Measurements from ENCODE around the gene CRIM1. TPM values are rescaled to one million over a fixed set of nuclear protein-coding genes. Genes with fewer than 3 reads are reported as not detected.

Gene CRIM1
- total and polyA plus RNA-seq, 7 experiments from 2014 or later: 0.10 to 7.1 (median 0.92) TPM

- ChIA-PET POLR2A (no interaction called here), CTCF (no interaction called here)
- peaks cover 0 to 21% (median 8%) of the 10 kb centered on the region in 5 donors for H3K27me3 Mint-ChIP-seq
- Histone ChIP-seq H3K36me3 (ENCODE audit: control insufficient read depth in 2 of 3, insufficient read depth in 3 of 3, low read length in 3 of 3) (no peaks in the 10 kb centered on the region), H3K4me3 (ENCODE audit: low read length) (no peak overlapping the region), H3K27me3 (ENCODE audit: control insufficient read depth in 2 of 2, insufficient read depth in 2 of 2, low read length in 2 of 2) (no peaks in the 10 kb centered on the region), H3K27ac (ENCODE audit: low read depth, low read length) (no peak overlapping the region), H3K9me3 (ENCODE audit: control insufficient read depth in 2 of 3, low read length in 3 of 3) (no peaks in the 10 kb centered on the region), H3K4me1 (ENCODE audit: control insufficient read depth in 2 of 2, insufficient read depth in 2 of 2, low read length in 2 of 2) (no peaks in the 10 kb centered on the region)
- peaks cover 7 to 15% (median 12%) of the 10 kb centered on the region in 7 donors for H3K4me1 Mint-ChIP-seq
- DNase-seq (no peak), ATAC-seq (no peak)
- H3K27ac Mint-ChIP-seq: no peak overlapping the region
- H3K9me3 Mint-ChIP-seq: no peaks in the 10 kb centered on the region
- no peak overlapping the region for H3K4me3 Mint-ChIP-seq
- peaks cover 0 to 5% (median 0%) of the 10 kb centered on the region in 5 donors for H3K36me3 Mint-ChIP-seq
- intact Hi-C loops (cut with micrococcal nuclease): no loop called here
Measured at GRCh38 chr2:36439084-36439483, 83.5 kb downstream of the CRIM1 start.

DNA sequence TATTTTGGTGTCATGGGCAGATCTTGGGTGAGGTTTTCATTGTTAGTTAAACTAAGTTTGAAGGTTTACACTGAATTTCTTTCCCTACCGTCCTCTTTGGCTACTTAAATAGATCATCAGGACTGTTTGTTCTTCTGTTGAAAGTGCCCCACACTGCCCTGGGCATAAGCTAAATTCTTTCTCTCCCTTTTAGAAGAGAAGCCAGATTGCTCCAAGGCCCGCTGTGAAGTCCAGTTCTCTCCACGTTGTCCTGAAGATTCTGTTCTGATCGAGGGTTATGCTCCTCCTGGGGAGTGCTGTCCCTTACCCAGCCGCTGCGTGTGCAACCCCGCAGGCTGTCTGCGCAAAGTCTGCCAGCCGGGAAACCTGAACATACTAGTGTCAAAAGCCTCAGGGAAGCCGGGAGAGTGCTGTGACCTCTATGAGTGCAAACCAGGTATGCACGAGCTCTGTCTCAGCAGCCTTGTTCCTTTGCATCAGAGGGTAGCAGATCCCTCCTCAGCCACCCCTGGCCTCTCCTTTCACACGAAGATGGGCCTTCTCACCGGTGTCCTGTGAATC lies 85.6 kb downstream of the CRIM1 start:
- Mint-ChIP-seq H3K36me3 (peaks cover 0 to 8% (median 0%) of the 10 kb centered on the region in 5 donors), H3K4me3 (no peak overlapping the region), H3K27me3 (peaks cover 0 to 20% (median 8%) of the 10 kb centered on the region in 5 donors), H3K27ac (no peak overlapping the region), H3K4me1 (peaks cover 7 to 19% (median 12%) of the 10 kb centered on the region in 7 donors), H3K9me3 (no peaks in the 10 kb centered on the region)
- no peaks in the 10 kb centered on the region for H3K4me1 ChIP-seq (ENCODE audit: control insufficient read depth in 2 of 2, insufficient read depth in 2 of 2, low read length in 2 of 2)
- H3K4me3 ChIP-seq (ENCODE audit: low read length): no peak overlapping the region
- DNase-seq: no peak
- no peaks in the 10 kb centered on the region for H3K9me3 ChIP-seq (ENCODE audit: control insufficient read depth in 2 of 3, low read length in 3 of 3)
- no peak for ATAC-seq
- ChIA-PET CTCF (no interaction called here), POLR2A (no interaction called here)
- no peaks in the 10 kb centered on the region for H3K27me3 ChIP-seq (ENCODE audit: control insufficient read depth in 2 of 2, insufficient read depth in 2 of 2, low read length in 2 of 2)
- no peak overlapping the region for H3K27ac ChIP-seq (ENCODE audit: low read depth, low read length)
- intact Hi-C loops (cut with micrococcal nuclease): no loop called here
- H3K36me3 ChIP-seq (ENCODE audit: control insufficient read depth in 2 of 3, insufficient read depth in 3 of 3, low read length in 3 of 3): no peaks in the 10 kb centered on the region

- Histone ChIP-seq H3K4me1 (ENCODE audit: control insufficient read depth in 2 of 2, insufficient read depth in 2 of 2, low read length in 2 of 2) (no peaks in the 10 kb centered on the region), H3K27me3 (ENCODE audit: control insufficient read depth in 2 of 2, insufficient read depth in 2 of 2, low read length in 2 of 2) (no peaks in the 10 kb centered on the region), H3K27ac (ENCODE audit: low read depth, low read length) (no peak overlapping the region), H3K9me3 (ENCODE audit: control insufficient read depth in 2 of 3, low read length in 3 of 3) (no peaks in the 10 kb centered on the region), H3K36me3 (ENCODE audit: control insufficient read depth in 2 of 3, insufficient read depth in 3 of 3, low read length in 3 of 3) (no peaks in the 10 kb centered on the region), H3K4me3 (ENCODE audit: low read length) (no peak overlapping the region)
- H3K27me3 Mint-ChIP-seq: peaks cover 0 to 16% (median 8%) of the 10 kb centered on the region in 5 donors
- ChIA-PET POLR2A (no interaction called here), CTCF (no interaction called here)
- H3K9me3 Mint-ChIP-seq: no peaks in the 10 kb centered on the region
- peaks cover 7 to 21% (median 12%) of the 10 kb centered on the region in 7 donors for H3K4me1 Mint-ChIP-seq
- DNase-seq (no peak), ATAC-seq (peak; percentile 46)
- H3K36me3 Mint-ChIP-seq: peaks cover 0 to 8% (median 0%) of the 10 kb centered on the region in 5 donors
- intact Hi-C loops (cut with micrococcal nuclease): no loop called here
- peak overlapping the region in 3 of 10 donors; percentile 2 to 46 (median 35) for H3K4me3 Mint-ChIP-seq
- no peak overlapping the region for H3K27ac Mint-ChIP-seq
Measured at GRCh38 chr2:36441816-36442215, 86.2 kb downstream of the CRIM1 start.

DNA sequence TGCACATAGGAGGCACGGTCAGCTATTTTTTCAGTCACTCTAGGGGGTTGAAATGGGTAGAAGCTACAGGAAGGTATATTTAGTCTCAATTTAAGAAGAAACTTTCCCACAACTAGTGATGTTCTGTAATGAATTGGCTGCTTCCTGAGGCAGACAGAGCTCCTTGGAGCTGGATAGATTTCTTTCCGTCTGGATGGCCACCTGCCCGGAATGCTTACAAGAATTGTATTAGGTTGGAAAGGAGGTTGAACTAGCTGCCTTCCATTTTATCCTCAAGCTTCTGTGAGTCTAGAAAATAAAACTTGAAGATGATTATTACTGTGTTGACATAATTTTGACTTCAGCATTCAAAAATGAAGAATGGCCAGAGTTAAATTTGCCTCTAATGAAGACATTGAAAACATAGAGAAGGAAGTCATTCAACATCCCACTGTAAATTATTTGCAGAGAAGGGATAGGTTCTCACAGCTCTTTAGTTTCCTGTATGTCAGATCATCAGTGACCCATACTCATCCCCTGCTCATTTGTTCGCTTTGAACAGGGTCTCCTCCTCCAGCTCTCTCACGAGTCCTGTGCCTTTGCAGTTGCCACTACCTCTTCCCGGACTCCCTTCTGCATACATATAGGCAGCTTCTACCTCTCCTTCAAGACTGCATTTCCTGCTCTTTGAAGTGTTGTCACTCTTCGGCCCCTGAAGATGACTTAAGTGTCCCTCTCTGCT lies 88.8 kb downstream of the CRIM1 start:
- Mint-ChIP-seq H3K9me3 (no peaks in the 10 kb centered on the region), H3K4me3 (no peak overlapping the region), H3K4me1 (peaks cover 7 to 21% (median 12%) of the 10 kb centered on the region in 7 donors), H3K27ac (no peak overlapping the region), H3K36me3 (peaks cover 0 to 9% (median 0%) of the 10 kb centered on the region in 5 donors), H3K27me3 (peaks cover 0 to 16% (median 8%) of the 10 kb centered on the region in 5 donors)
- Histone ChIP-seq H3K27me3 (ENCODE audit: control insufficient read depth in 2 of 2, insufficient read depth in 2 of 2, low read length in 2 of 2) (no peaks in the 10 kb centered on the region), H3K27ac (ENCODE audit: low read depth, low read length) (no peak overlapping the region), H3K36me3 (ENCODE audit: control insufficient read depth in 2 of 3, insufficient read depth in 3 of 3, low read length in 3 of 3) (no peaks in the 10 kb centered on the region), H3K9me3 (ENCODE audit: control insufficient read depth in 2 of 3, low read length in 3 of 3) (no peaks in the 10 kb centered on the region), H3K4me1 (ENCODE audit: control insufficient read depth in 2 of 2, insufficient read depth in 2 of 2, low read length in 2 of 2) (no peaks in the 10 kb centered on the region), H3K4me3 (ENCODE audit: low read length) (no peak overlapping the region)
- ChIA-PET POLR2A (no interaction called here), CTCF (no interaction called here)
- no peak for ATAC-seq
- intact Hi-C loops (cut with micrococcal nuclease): no loop called here
- DNase-seq: no peak

DNA sequence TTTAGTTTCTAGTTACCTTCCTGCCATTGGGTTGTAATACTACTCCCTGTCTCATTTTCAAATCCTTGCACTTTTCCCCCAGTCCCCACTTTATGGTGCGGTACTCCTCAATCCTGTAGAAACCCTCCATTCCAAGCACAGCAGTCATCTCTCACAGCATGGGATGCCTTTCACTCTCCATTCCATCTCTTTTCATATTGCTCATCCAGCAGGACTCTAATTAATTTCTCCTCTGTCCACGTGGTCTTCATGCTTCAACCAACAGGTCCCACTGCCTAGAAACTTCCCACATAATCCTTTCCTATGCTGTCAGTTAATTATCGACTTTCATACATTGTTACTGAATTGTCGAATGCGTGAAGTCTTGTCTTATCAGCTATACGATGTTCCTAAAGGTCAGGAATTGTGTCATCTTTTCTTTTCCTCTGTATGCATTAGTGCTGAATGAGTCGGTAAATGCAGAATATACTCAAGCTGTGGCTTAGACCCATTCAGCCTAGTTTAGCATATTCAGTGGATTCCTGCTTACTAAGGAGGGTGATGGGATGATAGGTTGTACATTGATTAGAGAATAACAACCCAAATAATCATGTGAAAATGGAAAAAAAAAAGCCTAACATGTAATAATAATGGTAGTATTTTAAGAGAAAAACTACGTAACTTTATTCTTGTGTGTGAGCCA lies 89.7 kb downstream of the CRIM1 start:
- no peaks in the 10 kb centered on the region for H3K9me3 Mint-ChIP-seq
- POLR2A ChIA-PET: no interaction called here
- CTCF ChIA-PET: no interaction called here
- Histone ChIP-seq H3K4me1 (ENCODE audit: control insufficient read depth in 2 of 2, insufficient read depth in 2 of 2, low read length in 2 of 2) (no peaks in the 10 kb centered on the region), H3K36me3 (ENCODE audit: control insufficient read depth in 2 of 3, insufficient read depth in 3 of 3, low read length in 3 of 3) (no peaks in the 10 kb centered on the region), H3K27me3 (ENCODE audit: control insufficient read depth in 2 of 2, insufficient read depth in 2 of 2, low read length in 2 of 2) (no peaks in the 10 kb centered on the region), H3K4me3 (ENCODE audit: low read length) (no peak overlapping the region), H3K27ac (ENCODE audit: low read depth, low read length) (no peak overlapping the region), H3K9me3 (ENCODE audit: control insufficient read depth in 2 of 3, low read length in 3 of 3) (no peaks in the 10 kb centered on the region)
- H3K4me3 Mint-ChIP-seq: no peak overlapping the region
- peaks cover 0 to 9% (median 0%) of the 10 kb centered on the region in 5 donors for H3K36me3 Mint-ChIP-seq
- intact Hi-C loops (cut with micrococcal nuclease): no loop called here
- ATAC-seq (no peak), DNase-seq (no peak)
- peaks cover 0 to 16% (median 8%) of the 10 kb centered on the region in 5 donors for H3K27me3 Mint-ChIP-seq
- no peak overlapping the region for H3K27ac Mint-ChIP-seq
- peaks cover 7 to 21% (median 12%) of the 10 kb centered on the region in 7 donors for H3K4me1 Mint-ChIP-seq

DNA sequence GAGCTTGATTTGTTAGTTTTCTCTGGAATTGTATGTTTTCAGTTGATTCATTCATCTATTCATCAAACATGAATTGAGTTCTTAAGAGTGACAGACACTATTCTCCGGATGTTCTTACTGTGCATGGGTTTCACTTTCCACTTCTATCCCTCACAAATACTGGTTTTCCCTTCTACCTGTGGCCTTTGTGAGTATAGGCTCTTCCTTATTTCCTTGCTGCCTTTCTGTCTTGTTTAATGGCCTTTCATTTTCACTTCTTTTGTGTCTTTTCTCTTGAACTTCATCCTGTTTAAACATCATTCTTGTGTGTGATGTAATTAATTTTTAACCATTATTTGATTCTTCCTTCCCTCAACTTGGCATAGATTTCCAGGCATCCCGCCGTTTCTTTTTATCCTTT lies 90.7 kb downstream of the CRIM1 start:
- Histone ChIP-seq H3K36me3 (ENCODE audit: control insufficient read depth in 2 of 3, insufficient read depth in 3 of 3, low read length in 3 of 3) (no peaks in the 10 kb centered on the region), H3K27ac (ENCODE audit: low read depth, low read length) (no peak overlapping the region), H3K27me3 (ENCODE audit: control insufficient read depth in 2 of 2, insufficient read depth in 2 of 2, low read length in 2 of 2) (no peaks in the 10 kb centered on the region), H3K4me1 (ENCODE audit: control insufficient read depth in 2 of 2, insufficient read depth in 2 of 2, low read length in 2 of 2) (no peaks in the 10 kb centered on the region), H3K4me3 (ENCODE audit: low read length) (no peak overlapping the region), H3K9me3 (ENCODE audit: control insufficient read depth in 2 of 3, low read length in 3 of 3) (no peaks in the 10 kb centered on the region)
- no peak overlapping the region for H3K4me3 Mint-ChIP-seq
- H3K36me3 Mint-ChIP-seq: peaks cover 0 to 9% (median 0%) of the 10 kb centered on the region in 5 donors
- ATAC-seq: no peak
- ChIA-PET POLR2A (no interaction called here), CTCF (no interaction called here)
- DNase-seq: no peak
- H3K9me3 Mint-ChIP-seq: no peaks in the 10 kb centered on the region
- H3K27ac Mint-ChIP-seq: no peak overlapping the region
- peaks cover 7 to 20% (median 11%) of the 10 kb centered on the region in 7 donors for H3K4me1 Mint-ChIP-seq
- intact Hi-C loops (cut with micrococcal nuclease): no loop called here
- peaks cover 0 to 10% (median 8%) of the 10 kb centered on the region in 5 donors for H3K27me3 Mint-ChIP-seq

Measured in naive thymus-derived CD4-positive, alpha-beta T cell (primary cell).